Measurements from ENCODE around the gene PIK3AP1. TPM values are rescaled to one million over a fixed set of nuclear protein-coding genes. Genes with fewer than 3 reads are reported as not detected.

Gene PIK3AP1
- total and polyA plus RNA-seq, 2 of the 13 experiments (the other 11 are each of a cell fraction or from before 2014, with no cell fraction given), result 3.6 to 13.8 TPM

GRCh38 chr10:96765406-96766240 is 45.3 kb upstream of the PIK3AP1 start (continued):
- TF ChIP-seq GMEB1 (CRISPR knock-in tag; IDR thresholded peaks at IDR 0.05; ENCODE audit: borderline replicate concordance) (0 out of 2 replicates have a peak, but pooled peaks have one; percentile 17), MED1 (CRISPR knock-in tag; IDR thresholded peaks at IDR 0.05) (no peak), BRD4 (CRISPR knock-in tag; IDR thresholded peaks at IDR 0.05) (no peak), ELK4 (CRISPR knock-in tag; IDR thresholded peaks at IDR 0.05; ENCODE audit: borderline replicate concordance) (no peak), ZNF180 (CRISPR knock-in tag; IDR thresholded peaks at IDR 0.05; ENCODE audit: borderline replicate concordance, low read depth) (no peak), ZNF432 (CRISPR knock-in tag; IDR thresholded peaks at IDR 0.05; ENCODE audit: borderline replicate concordance) (no peak), THAP8 (CRISPR knock-in tag; IDR thresholded peaks at IDR 0.05; ENCODE audit: borderline replicate concordance) (no peak), SMC3 (IDR thresholded peaks at IDR 0.05; ENCODE audit: low read length) (peak; percentile 96), ZNF34 (CRISPR knock-in tag; IDR thresholded peaks at IDR 0.05; ENCODE audit: borderline replicate concordance) (no peak), HOXA5 (CRISPR knock-in tag; IDR thresholded peaks at IDR 0.05) (no peak), HNRNPK (IDR thresholded peaks at IDR 0.05; ENCODE audit: low read depth, low read length, poor library complexity, severe bottlenecking) (no peak), CREBL2 (CRISPR knock-in tag; IDR thresholded peaks at IDR 0.05; ENCODE audit: borderline replicate concordance) (no peak), MED13 (CRISPR knock-in tag; IDR thresholded peaks at IDR 0.05) (no peak), PAXIP1 (CRISPR knock-in tag; conservative IDR thresholded peaks at IDR 0.05) (0 out of 2 replicates have a peak, but pooled peaks have one; percentile 15), TBX3 (IDR thresholded peaks at IDR 0.05; ENCODE audit: borderline replicate concordance) (no peak), ZNF691 (CRISPR knock-in tag; IDR thresholded peaks at IDR 0.05; ENCODE audit: borderline replicate concordance, low read depth) (no peak), RFX1 (IDR thresholded peaks at IDR 0.05) (no peak)
